H9 (cell line): ENCODE results near the gene STK25. TPM values are rescaled to one million over a fixed set of nuclear protein-coding genes. Genes with fewer than 3 reads are reported as not detected.

ENCODE experiments used
- DNase-seq: peaks from one replicate; pipeline ENCODE4 v3.0.0-alpha.2; 2017
- H2AFZ ChIP-seq: one replicate; pipeline ENCODE4 v1.6.1; 2013; ENCODE audit warnings: mild to moderate bottlenecking, low read length, control low read depth, moderate library complexity
- H2AK5ac ChIP-seq: 2 replicates; pipeline ENCODE4 v1.6.1; 2013; ENCODE audit warnings: low read length, control low read depth, mixed read lengths; ENCODE audit not compliant: insufficient read length
- H2BK120ac ChIP-seq: one replicate; pipeline ENCODE4 v1.6.1; 2013; ENCODE audit warnings: low read depth, mild to moderate bottlenecking, low read length, control low read depth, inconsistent platforms; ENCODE audit not compliant: poor library complexity, severe bottlenecking
- H2BK12ac ChIP-seq: 2 replicates; pipeline ENCODE4 v1.6.1; 2013; ENCODE audit warnings: low read length, control low read depth, mixed read lengths, low read depth; ENCODE audit not compliant: insufficient read length
- H2BK15ac ChIP-seq: 2 replicates; pipeline ENCODE4 v1.6.1; 2013; ENCODE audit warnings: low read depth, low read length, control low read depth
- H2BK20ac ChIP-seq: one replicate; pipeline ENCODE4 v1.6.1; 2013; ENCODE audit warnings: low read depth, mild to moderate bottlenecking, low read length, control low read depth, inconsistent platforms; ENCODE audit not compliant: poor library complexity, severe bottlenecking
- H2BK5ac ChIP-seq: 2 replicates; pipeline ENCODE4 v1.6.1; 2013; ENCODE audit warnings: low read length, control low read depth, mixed read lengths; ENCODE audit not compliant: insufficient read length
- H3K14ac ChIP-seq: 2 replicates; pipeline ENCODE4 v1.6.1; 2013; ENCODE audit warnings: low read length, control low read depth; ENCODE audit not compliant: insufficient read depth
- H3K18ac ChIP-seq: 2 replicates; pipeline ENCODE4 v1.6.1; 2013; ENCODE audit warnings: low read depth, mild to moderate bottlenecking, mixed read lengths, low read length, control low read depth; ENCODE audit not compliant: insufficient read length
- H3K23ac ChIP-seq: 2 replicates; pipeline ENCODE4 v1.6.1; 2013; ENCODE audit warnings: low read length, control low read depth, mixed read lengths, low read depth; ENCODE audit not compliant: insufficient read length
- H3K23me2 ChIP-seq: 2 replicates; pipeline ENCODE4 v1.6.1; 2013; ENCODE audit warnings: low read depth, mild to moderate bottlenecking, mixed read lengths, low read length, control low read depth; ENCODE audit not compliant: insufficient read length, poor library complexity, severe bottlenecking
- H3K27ac ChIP-seq: 2 replicates; pipeline ENCODE4 v1.5.1; 2013; ENCODE audit warnings: low read length, control low read depth, mixed read lengths, low read depth; ENCODE audit not compliant: insufficient read length
- H3K27me3 ChIP-seq: 2 replicates; pipeline ENCODE4 v1.6.1; 2013; ENCODE audit warnings: low read length, control low read depth, inconsistent platforms; ENCODE audit not compliant: insufficient read depth
- H3K4ac ChIP-seq: 2 replicates; pipeline ENCODE4 v1.6.1; 2013; ENCODE audit warnings: low read depth, mild to moderate bottlenecking, control low read depth, inconsistent platforms, low read length, moderate library complexity
- H3K4me1 ChIP-seq: 2 replicates; pipeline ENCODE4 v1.6.1; 2013; ENCODE audit warnings: low read length, control low read depth, inconsistent platforms; ENCODE audit not compliant: insufficient read depth
- H3K4me2 ChIP-seq: 2 replicates; pipeline ENCODE4 v1.6.1; 2013; ENCODE audit warnings: low read length, control low read depth, mixed read lengths; ENCODE audit not compliant: insufficient read length, insufficient read depth
- H3K56ac ChIP-seq: 2 replicates; pipeline ENCODE4 v1.6.1; 2013; ENCODE audit warnings: low read depth, mild to moderate bottlenecking, mixed read lengths, low read length, control low read depth; ENCODE audit not compliant: insufficient read length
- H3K79me1 ChIP-seq: 2 replicates; pipeline ENCODE4 v1.6.1; 2013; ENCODE audit warnings: low read depth, mild to moderate bottlenecking, moderate library complexity, low read length, control low read depth, inconsistent platforms; ENCODE audit not compliant: insufficient read depth, poor library complexity, severe bottlenecking
- H3K79me2 ChIP-seq: 2 replicates; pipeline ENCODE4 v1.6.1; 2013; ENCODE audit warnings: low read length, control low read depth, inconsistent platforms; ENCODE audit not compliant: insufficient read depth
- H3K9ac ChIP-seq: 2 replicates; pipeline ENCODE4 v1.6.1; 2013; ENCODE audit warnings: low read length, control low read depth, mixed read lengths; ENCODE audit not compliant: insufficient read length; ENCODE audit errors: extremely low read depth
- H3K9me3 ChIP-seq: one replicate; pipeline ENCODE4 v1.6.1; 2013; ENCODE audit warnings: low read depth, low read length, inconsistent platforms; ENCODE audit not compliant: control insufficient read depth
- H3T11ph ChIP-seq: one replicate; pipeline ENCODE4 v1.6.1; 2013; ENCODE audit warnings: mild to moderate bottlenecking, low read length, control low read depth, inconsistent platforms
- H4K20me1 ChIP-seq: one replicate; pipeline ENCODE4 v1.6.1; 2013; ENCODE audit not compliant: control insufficient read depth, insufficient read length, insufficient read depth
- H4K5ac ChIP-seq: 2 replicates; pipeline ENCODE4 v1.6.1; 2013; ENCODE audit warnings: low read depth, mild to moderate bottlenecking, mixed read lengths, low read length, control low read depth; ENCODE audit not compliant: insufficient read length
- H4K8ac ChIP-seq: replicated peaks from 2 replicates; pipeline ENCODE4 v1.6.1; 2013; ENCODE audit warnings: low read length, control low read depth, mixed read lengths, low read depth; ENCODE audit not compliant: insufficient read length
- H4K91ac ChIP-seq: 2 replicates; pipeline ENCODE4 v1.6.1; 2013; ENCODE audit warnings: low read depth, mild to moderate bottlenecking, moderate library complexity, mixed read lengths, low read length, control low read depth; ENCODE audit not compliant: insufficient read length
- H3K27ac Mint-ChIP-seq, 3 experiments: 2 replicates in 2 of 3; 3 replicates in 1 of 3; pipeline ENCODE4 v1.8.0; 2020 to 2021; ENCODE audit warnings: mixed read lengths in 3 of 3, mild to moderate bottlenecking in 1 of 3, moderate library complexity in 1 of 3
- H3K27me3 Mint-ChIP-seq: 2 replicates; pipeline ENCODE4 v1.8.0; 2021; ENCODE audit warnings: low read depth, mild to moderate bottlenecking, moderate library complexity, mixed read lengths
- H3K36me3 Mint-ChIP-seq, 3 experiments: 2 replicates in 2 of 3; 3 replicates in 1 of 3; pipeline ENCODE4 v1.8.0; 2020 to 2021; ENCODE audit warnings: low read depth in 3 of 3, mixed read lengths in 3 of 3; ENCODE audit not compliant: insufficient read depth in 1 of 3
- H3K4me1 Mint-ChIP-seq, 2 experiments: 2 replicates each; pipeline ENCODE4 v1.8.0; 2020; ENCODE audit warnings: mixed read lengths in 2 of 2
- H3K4me3 Mint-ChIP-seq, 2 experiments: 2 replicates in 1 of 2; 3 replicates in 1 of 2; pipeline ENCODE4 v1.8.0; 2020 to 2021; ENCODE audit warnings: mild to moderate bottlenecking in 2 of 2, mixed read lengths in 2 of 2, moderate library complexity in 1 of 2
- H3K9me3 Mint-ChIP-seq, 2 experiments: 2 replicates in 1 of 2; 3 replicates in 1 of 2; pipeline ENCODE4 v1.8.0; 2020; ENCODE audit warnings: mild to moderate bottlenecking in 2 of 2, mixed read lengths in 2 of 2, moderate library complexity in 1 of 2
- CTCF ChIP-seq: fragments of 200-600 bp; sonication (generic); conservative IDR thresholded peaks from 3 replicates; pipeline ENCODE4 v1.8.0; 2021; ENCODE audit warnings: antibody characterized with exemption, mild to moderate bottlenecking
- WGBS: extraction: QIAGEN DNeasy Blood & Tissue Kit; methylation state at CpG from one replicate; pipeline ENCODE4 v1.1.7; 2013; ENCODE audit warnings: missing lambda C conversion rate, low lambda C conversion rate, mixed read lengths; ENCODE audit not compliant: insufficient read length; ENCODE audit errors: extremely low coverage; 5-methylcytosine and 5-hydroxymethylcytosine counted together
- total RNA-seq: library from RNA; stranded (reverse); gene quantifications from 2 replicates; pipeline ENCODE4 v1.2.1, GENCODE V29; 2021

Gene STK25
- total RNA-seq, 1 experiment from 2014 or later: 189 TPM

- H3K4me3 Mint-ChIP-seq: peak overlapping the region in 1 of 2 experiments; percentile 1; a peak in 2 of 5 replicates
Observed at GRCh38 chr2:241538838-241539615, 30.6 kb upstream of the STK25 start.

More at GRCh38 chr2:241538838-241539615, 30.6 kb upstream of the STK25 start:
- Histone ChIP-seq H4K8ac (no peak overlapping the region), H3K4ac (no peak overlapping the region), H3K18ac (no peak overlapping the region), H4K5ac (no peak overlapping the region), H3K14ac (no peak overlapping the region; the same call in 1 of the 2 replicates), H3K79me2 (no peaks in the 10 kb centered on the region), H3K27ac (no peak overlapping the region), H2AFZ (no peak overlapping the region), H2BK120ac (no peak overlapping the region), H3K9me3 (no peaks in the 10 kb centered on the region), H2BK20ac (no peak overlapping the region), H2BK12ac (no peak overlapping the region), H3K23ac (no peak overlapping the region), H4K91ac (no peak overlapping the region), H3T11ph (no peak overlapping the region), H3K27me3 (peaks cover 16% of the 10 kb centered on the region; the same call in 1 of the 2 replicates), H3K9ac (no peak overlapping the region), H2BK15ac (no peak overlapping the region), H2AK5ac (no peak overlapping the region), H2BK5ac (no peak overlapping the region), H3K56ac (no peak overlapping the region), H3K23me2 (peaks cover 11% of the 10 kb centered on the region), H3K4me1 (no peaks in the 10 kb centered on the region), H4K20me1 (no peaks in the 10 kb centered on the region), H3K79me1 (no peaks in the 10 kb centered on the region), H3K4me2 (no peak overlapping the region)
- Mint-ChIP-seq H3K9me3 (peaks cover 2% of the 10 kb centered on the region in 2 experiments; a peak in 1 of 5 replicates), H3K4me1 (peaks cover 3 to 13% of the 10 kb centered on the region in 2 experiments; a peak in 3 of 4 replicates), H3K27ac (peak overlapping the region in 1 of 3 experiments; percentile 62; a peak in 2 of 7 replicates), H3K36me3 (no peaks in the 10 kb centered on the region), H3K27me3 (peaks cover 46% of the 10 kb centered on the region)
- no peak for DNase-seq
- no peak for TF ChIP-seq CTCF
- WGBS: no CpG with 5 or more reads among the region's 15 CpGs
